ENCODE results near the gene COG1.
"Not testable (repeated sequence)": the region's sequence is repeated elsewhere in the genome, so short reads cannot be mapped to it uniquely, and the experiment has no call there.

Gene COG1, protein sequence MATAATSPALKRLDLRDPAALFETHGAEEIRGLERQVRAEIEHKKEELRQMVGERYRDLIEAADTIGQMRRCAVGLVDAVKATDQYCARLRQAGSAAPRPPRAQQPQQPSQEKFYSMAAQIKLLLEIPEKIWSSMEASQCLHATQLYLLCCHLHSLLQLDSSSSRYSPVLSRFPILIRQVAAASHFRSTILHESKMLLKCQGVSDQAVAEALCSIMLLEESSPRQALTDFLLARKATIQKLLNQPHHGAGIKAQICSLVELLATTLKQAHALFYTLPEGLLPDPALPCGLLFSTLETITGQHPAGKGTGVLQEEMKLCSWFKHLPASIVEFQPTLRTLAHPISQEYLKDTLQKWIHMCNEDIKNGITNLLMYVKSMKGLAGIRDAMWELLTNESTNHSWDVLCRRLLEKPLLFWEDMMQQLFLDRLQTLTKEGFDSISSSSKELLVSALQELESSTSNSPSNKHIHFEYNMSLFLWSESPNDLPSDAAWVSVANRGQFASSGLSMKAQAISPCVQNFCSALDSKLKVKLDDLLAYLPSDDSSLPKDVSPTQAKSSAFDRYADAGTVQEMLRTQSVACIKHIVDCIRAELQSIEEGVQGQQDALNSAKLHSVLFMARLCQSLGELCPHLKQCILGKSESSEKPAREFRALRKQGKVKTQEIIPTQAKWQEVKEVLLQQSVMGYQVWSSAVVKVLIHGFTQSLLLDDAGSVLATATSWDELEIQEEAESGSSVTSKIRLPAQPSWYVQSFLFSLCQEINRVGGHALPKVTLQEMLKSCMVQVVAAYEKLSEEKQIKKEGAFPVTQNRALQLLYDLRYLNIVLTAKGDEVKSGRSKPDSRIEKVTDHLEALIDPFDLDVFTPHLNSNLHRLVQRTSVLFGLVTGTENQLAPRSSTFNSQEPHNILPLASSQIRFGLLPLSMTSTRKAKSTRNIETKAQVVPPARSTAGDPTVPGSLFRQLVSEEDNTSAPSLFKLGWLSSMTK

GRCh38 chr17:73192894-73193701, at the start of gene COG1:
TSS of gene COG1 (plus strand) at chr17:73193055. CDS start at chr17:73193070, 15 bp downstream.
- Mint-ChIP-seq H3K27me3 (no peaks in the 10 kb centered on the region), H3K4me3 (peak within 1 kb of the TSS; percentile 95), H3K36me3 (ENCODE audit: low read depth) (peaks cover 55% of the 10 kb centered on the region), H3K9me3 (no peaks in the 10 kb centered on the region), H3K27ac (peak within 1 kb of the TSS; percentile 98), H3K4me1 (ENCODE audit: low read depth) (peaks cover 29% of the 10 kb centered on the region)
- DNase-seq: peak; percentile 78

- not testable (repeated sequence) for H3K27me3 Mint-ChIP-seq; H3K4me3 Mint-ChIP-seq; H3K27ac Mint-ChIP-seq; DNase-seq; H3K36me3 Mint-ChIP-seq (ENCODE audit: low read depth)
- Mint-ChIP-seq H3K4me1 (ENCODE audit: low read depth) (peaks cover 17% of the 10 kb centered on the region), H3K9me3 (peaks cover 18% of the 10 kb centered on the region)
Measured at GRCh38 chr17:73144209-73144608, 48.6 kb upstream of the COG1 start.

DNA sequence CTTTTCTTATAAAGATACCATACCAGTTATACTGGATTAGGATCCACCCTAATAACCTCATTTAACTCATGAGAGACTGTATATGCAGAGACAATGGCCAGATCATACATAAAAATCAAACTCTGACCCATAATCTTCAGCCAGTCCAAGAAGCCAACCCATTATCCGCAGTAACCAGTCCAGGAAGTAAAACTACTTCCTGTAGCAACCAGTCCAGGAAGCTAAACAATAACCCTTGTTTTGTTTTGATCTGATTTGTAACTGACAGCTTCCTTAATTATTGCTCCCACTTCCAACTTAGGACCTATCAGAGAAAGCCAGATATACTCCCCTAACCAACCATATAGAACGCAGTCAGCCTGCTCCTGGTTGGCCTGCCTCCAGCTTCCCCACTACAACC, 47.2 kb upstream of the COG1 start:
- H3K27ac Mint-ChIP-seq: no peak overlapping the region
- H3K9me3 Mint-ChIP-seq: peaks cover 18% of the 10 kb centered on the region
- no peaks in the 10 kb centered on the region for H3K36me3 Mint-ChIP-seq (ENCODE audit: low read depth)
- peaks cover 19% of the 10 kb centered on the region for H3K4me1 Mint-ChIP-seq (ENCODE audit: low read depth)
- no peak for DNase-seq
- H3K27me3 Mint-ChIP-seq: peaks cover 14% of the 10 kb centered on the region
- H3K4me3 Mint-ChIP-seq: no peak overlapping the region

DNA sequence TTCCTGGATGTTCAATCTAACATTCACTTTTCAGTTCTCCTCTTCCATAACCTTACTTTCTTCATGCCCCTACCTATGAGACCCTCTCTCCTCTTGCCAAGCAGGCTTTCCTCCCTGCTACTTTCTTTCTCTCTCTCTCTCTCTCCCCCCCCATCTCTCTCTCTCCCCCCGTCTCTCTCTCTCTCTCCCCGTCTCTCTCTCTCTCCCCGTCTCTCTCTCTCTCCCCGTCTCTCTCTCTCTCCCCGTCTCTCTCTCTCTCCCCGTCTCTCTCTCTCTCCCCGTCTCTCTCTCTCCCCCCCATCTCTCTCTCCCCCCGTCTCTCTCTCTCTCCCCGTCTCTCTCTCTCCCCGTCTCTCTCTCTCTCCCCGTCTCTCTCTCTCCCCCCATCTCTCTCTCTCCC, 45.1 kb upstream of the COG1 start:
- Mint-ChIP-seq H3K27me3 (peaks cover 18% of the 10 kb centered on the region), H3K9me3 (peaks cover 18% of the 10 kb centered on the region), H3K4me1 (ENCODE audit: low read depth) (peaks cover 16% of the 10 kb centered on the region)
- H3K27ac Mint-ChIP-seq; H3K36me3 Mint-ChIP-seq (ENCODE audit: low read depth); H3K4me3 Mint-ChIP-seq; DNase-seq: not testable (repeated sequence)

GRCh38 chr17:73148540-73149334, 44.1 kb upstream of the COG1 start:
- DNase-seq: no peak
- H3K4me1 Mint-ChIP-seq (ENCODE audit: low read depth): peaks cover 7% of the 10 kb centered on the region
- peaks cover 18% of the 10 kb centered on the region for H3K9me3 Mint-ChIP-seq
- H3K36me3 Mint-ChIP-seq (ENCODE audit: low read depth): no peaks in the 10 kb centered on the region
- peaks cover 18% of the 10 kb centered on the region for H3K27me3 Mint-ChIP-seq
- H3K4me3 Mint-ChIP-seq: no peak overlapping the region
- no peak overlapping the region for H3K27ac Mint-ChIP-seq

GRCh38 chr17:73150622-73151300, 42.1 kb upstream of the COG1 start:
- not testable (repeated sequence) for H3K4me1 Mint-ChIP-seq (ENCODE audit: low read depth); H3K9me3 Mint-ChIP-seq; H3K36me3 Mint-ChIP-seq (ENCODE audit: low read depth); DNase-seq; H3K4me3 Mint-ChIP-seq; H3K27ac Mint-ChIP-seq
- peaks cover 21% of the 10 kb centered on the region for H3K27me3 Mint-ChIP-seq

- H3K9me3 Mint-ChIP-seq: no peaks in the 10 kb centered on the region
- H3K4me3 Mint-ChIP-seq: no peak overlapping the region
- H3K4me1 Mint-ChIP-seq (ENCODE audit: low read depth): peaks cover 9% of the 10 kb centered on the region
- no peaks in the 10 kb centered on the region for H3K36me3 Mint-ChIP-seq (ENCODE audit: low read depth)
- no peak for DNase-seq
- H3K27ac Mint-ChIP-seq: no peak overlapping the region
- peaks cover 29% of the 10 kb centered on the region for H3K27me3 Mint-ChIP-seq
Measured at GRCh38 chr17:73151916-73152632, 40.8 kb upstream of the COG1 start.

GRCh38 chr17:73155410-73156165, 37.3 kb upstream of the COG1 start:
- DNase-seq: no peak
- Mint-ChIP-seq H3K4me3 (no peak overlapping the region), H3K9me3 (no peaks in the 10 kb centered on the region), H3K27me3 (peaks cover 34% of the 10 kb centered on the region), H3K36me3 (ENCODE audit: low read depth) (no peaks in the 10 kb centered on the region), H3K27ac (no peak overlapping the region), H3K4me1 (ENCODE audit: low read depth) (peaks cover 7% of the 10 kb centered on the region)

GRCh38 chr17:73156166-73156840, 36.6 kb upstream of the COG1 start:
- Mint-ChIP-seq H3K27ac (no peak overlapping the region), H3K4me3 (no peak overlapping the region)

GRCh38 chr17:73156887-73157520, 35.9 kb upstream of the COG1 start:
- Mint-ChIP-seq H3K36me3 (ENCODE audit: low read depth) (no peaks in the 10 kb centered on the region), H3K4me1 (ENCODE audit: low read depth) (peaks cover 10% of the 10 kb centered on the region), H3K4me3 (no peak overlapping the region), H3K9me3 (no peaks in the 10 kb centered on the region), H3K27ac (no peak overlapping the region), H3K27me3 (peaks cover 43% of the 10 kb centered on the region)
- no peak for DNase-seq

More at GRCh38 chr17:73156166-73156840, 36.6 kb upstream of the COG1 start:
- H3K9me3 Mint-ChIP-seq: no peaks in the 10 kb centered on the region
- H3K27me3 Mint-ChIP-seq: peaks cover 37% of the 10 kb centered on the region
- DNase-seq: peak; percentile 73
- peaks cover 10% of the 10 kb centered on the region for H3K4me1 Mint-ChIP-seq (ENCODE audit: low read depth)
- no peaks in the 10 kb centered on the region for H3K36me3 Mint-ChIP-seq (ENCODE audit: low read depth)

DNA sequence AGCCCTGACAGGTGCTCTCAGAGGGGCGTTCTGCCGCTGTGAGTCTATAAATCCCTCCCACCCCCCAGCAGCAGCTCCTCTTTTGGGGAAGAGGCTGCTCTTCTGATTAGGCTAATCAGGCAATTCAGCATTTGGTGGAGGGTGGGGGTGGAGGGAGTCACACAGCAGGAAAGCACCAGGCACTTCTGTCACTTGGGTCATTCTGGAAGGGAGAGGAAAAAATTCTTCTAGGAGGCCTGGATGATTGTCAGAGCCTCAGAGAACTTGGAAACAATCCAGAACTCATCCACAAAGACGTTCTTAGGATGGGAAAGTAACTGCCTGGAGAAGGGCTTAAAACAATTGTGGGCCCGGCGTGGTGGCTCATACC, 35.3 kb upstream of the COG1 start:
- no peak overlapping the region for H3K4me3 Mint-ChIP-seq
- H3K27ac Mint-ChIP-seq: no peak overlapping the region
- H3K9me3 Mint-ChIP-seq: no peaks in the 10 kb centered on the region
- H3K27me3 Mint-ChIP-seq: peaks cover 45% of the 10 kb centered on the region
- no peaks in the 10 kb centered on the region for H3K36me3 Mint-ChIP-seq (ENCODE audit: low read depth)
- H3K4me1 Mint-ChIP-seq (ENCODE audit: low read depth): peaks cover 10% of the 10 kb centered on the region
- DNase-seq: no peak
